Measurements from ENCODE around the gene CCDC86.

DNA sequence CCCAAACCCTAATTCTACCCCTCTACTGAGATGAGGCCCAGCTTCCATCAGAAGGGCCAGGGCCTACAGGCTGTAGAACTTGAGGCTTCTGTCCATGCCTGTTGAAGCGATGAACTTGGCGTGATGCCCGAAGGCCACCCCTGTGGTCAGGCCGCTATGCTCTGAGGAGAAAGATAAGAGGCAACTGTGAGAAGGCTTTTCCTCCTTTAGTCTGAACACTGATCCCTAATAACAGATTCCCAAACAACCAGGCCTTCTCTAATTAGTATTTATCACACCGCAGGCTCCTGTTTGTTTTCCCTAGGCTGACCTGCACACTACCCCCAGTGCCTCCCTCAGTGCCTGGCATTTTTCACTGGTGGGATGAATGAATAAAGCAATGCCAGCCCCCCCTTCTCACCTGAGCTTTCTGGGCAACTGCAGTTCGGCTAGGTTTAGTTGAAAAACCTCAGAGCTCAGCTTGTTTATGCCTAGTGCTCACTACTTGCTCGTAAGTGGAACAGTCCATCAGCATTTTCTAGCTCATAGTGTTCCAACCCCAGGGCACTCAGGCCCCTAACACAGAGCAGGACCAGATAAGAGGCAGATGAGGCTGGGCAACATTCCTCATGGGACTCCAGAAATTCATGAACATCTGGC lies 49.3 kb downstream of the CCDC86 start:
- TF ChIP-seq CTCF (IDR thresholded peaks at IDR 0.05; ENCODE audit: low read depth, low read length, poor library complexity, severe bottlenecking): no peak
- no peak for TF ChIP-seq EZH2phosphoT487 (IDR thresholded peaks at IDR 0.05; ENCODE audit: borderline replicate concordance, low read length)

All from DOHH2 (cell line).